HG02623 (cell line): Measurements from ENCODE around the gene CFHR4.
"Not testable (repeated sequence)": the region's sequence is repeated elsewhere in the genome, so short reads cannot be mapped to it uniquely, and the experiment has no call there.

Source experiments
- ATAC-seq: cut with Tn5 transposase; IDR thresholded peaks from one replicate; pipeline ENCODE4 v1.9.1; 2021; ENCODE audit warnings: moderate library complexity; ENCODE audit not compliant: unreplicated experiment

The CFHR4 gene

GRCh38 chr1:196887515-196888239, at the start of gene CFHR4:
TSS of gene CFHR4 (plus strand) at chr1:196888052. CDS start at chr1:196888151, 99 bp downstream.
- peak; percentile 89 for ATAC-seq

GRCh38 chr1:196849613-196850492, 38.0 kb upstream of the CFHR4 start:
- not testable (repeated sequence) for ATAC-seq

- no peak for ATAC-seq
Measured at GRCh38 chr1:196856053-196856452, 31.8 kb upstream of the CFHR4 start.

- ATAC-seq, result no peak
Measured at GRCh38 chr1:196857188-196857587, 30.7 kb upstream of the CFHR4 start.

GRCh38 chr1:196858811-196859210, 29.0 kb upstream of the CFHR4 start:
- ATAC-seq, result no peak

- ATAC-seq, result no peak
Measured at GRCh38 chr1:196860323-196860884, 27.4 kb upstream of the CFHR4 start.

- ATAC-seq, result no peak
Measured at GRCh38 chr1:196861429-196861828, 26.4 kb upstream of the CFHR4 start.

- no peak for ATAC-seq
Measured at GRCh38 chr1:196866974-196867373, 20.9 kb upstream of the CFHR4 start.

- ATAC-seq, result no peak
Measured at GRCh38 chr1:196873385-196873784, 14.5 kb upstream of the CFHR4 start.

- ATAC-seq, result no peak
Measured at GRCh38 chr1:196875935-196876334, 11.9 kb upstream of the CFHR4 start.

GRCh38 chr1:196877964-196878363, 9.9 kb upstream of the CFHR4 start:
- no peak for ATAC-seq

- not testable (repeated sequence) for ATAC-seq
Measured at GRCh38 chr1:196886560-196886959, 1.3 kb upstream of the CFHR4 start.

GRCh38 chr1:196890668-196891067, 2.8 kb downstream of the CFHR4 start:
- no peak for ATAC-seq

- no peak for ATAC-seq
Measured at GRCh38 chr1:196891251-196891650, 3.4 kb downstream of the CFHR4 start.

GRCh38 chr1:196896355-196896754, 8.5 kb downstream of the CFHR4 start:
- ATAC-seq, result no peak

- no peak for ATAC-seq
Measured at GRCh38 chr1:196897158-196897828, 9.4 kb downstream of the CFHR4 start.

- no peak for ATAC-seq
Measured at GRCh38 chr1:196902344-196902743, 14.5 kb downstream of the CFHR4 start.

- no peak for ATAC-seq
Measured at GRCh38 chr1:196910215-196910614, 22.4 kb downstream of the CFHR4 start.

- not testable (repeated sequence) for ATAC-seq
Measured at GRCh38 chr1:196912283-196912682, 24.4 kb downstream of the CFHR4 start.

GRCh38 chr1:196926839-196927238, 39.0 kb downstream of the CFHR4 start:
- not testable (repeated sequence) for ATAC-seq

GRCh38 chr1:196932853-196933252, 45.0 kb downstream of the CFHR4 start:
- not testable (repeated sequence) for ATAC-seq
